ENCODE data around the gene CPN1.

DNA sequence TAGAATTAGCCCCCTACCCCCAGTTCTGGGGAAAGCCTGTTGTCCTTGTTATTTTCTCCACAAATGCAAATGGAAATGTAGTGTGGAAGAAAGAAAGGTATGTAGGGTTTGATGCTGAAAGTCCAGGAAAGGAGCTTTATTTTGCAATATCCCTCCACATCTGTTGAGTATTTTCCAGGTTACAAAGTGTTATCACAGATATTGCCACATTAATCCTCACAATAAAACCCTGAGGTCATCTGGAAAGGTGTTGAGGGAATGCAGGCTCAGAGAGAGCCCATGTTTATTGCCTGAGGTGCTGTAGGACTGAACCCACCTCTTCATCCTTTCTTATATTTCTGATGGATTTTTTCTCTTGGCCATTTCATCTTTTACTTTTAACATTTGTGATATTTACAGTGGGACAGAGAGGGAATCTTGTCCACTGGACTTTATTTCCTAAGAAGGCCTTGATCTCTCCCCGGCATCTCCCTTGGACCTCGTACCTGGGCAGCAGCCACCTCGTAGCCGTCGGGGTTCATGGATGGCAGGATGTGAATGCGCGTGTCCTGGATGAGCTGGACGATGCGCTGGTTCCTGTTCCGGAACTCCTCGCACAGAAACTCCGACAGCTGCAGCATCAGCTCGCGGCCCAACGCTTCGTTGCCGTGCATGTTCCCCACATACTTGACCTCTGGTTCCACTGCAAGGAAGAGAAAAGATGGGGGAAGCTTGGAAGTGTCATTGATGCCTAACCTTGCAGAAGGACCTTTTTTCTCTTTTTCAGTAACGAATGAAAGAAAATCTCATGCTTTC lies 6.0 kb downstream of the CPN1 start:
- TF ChIP-seq, protein P1, sequence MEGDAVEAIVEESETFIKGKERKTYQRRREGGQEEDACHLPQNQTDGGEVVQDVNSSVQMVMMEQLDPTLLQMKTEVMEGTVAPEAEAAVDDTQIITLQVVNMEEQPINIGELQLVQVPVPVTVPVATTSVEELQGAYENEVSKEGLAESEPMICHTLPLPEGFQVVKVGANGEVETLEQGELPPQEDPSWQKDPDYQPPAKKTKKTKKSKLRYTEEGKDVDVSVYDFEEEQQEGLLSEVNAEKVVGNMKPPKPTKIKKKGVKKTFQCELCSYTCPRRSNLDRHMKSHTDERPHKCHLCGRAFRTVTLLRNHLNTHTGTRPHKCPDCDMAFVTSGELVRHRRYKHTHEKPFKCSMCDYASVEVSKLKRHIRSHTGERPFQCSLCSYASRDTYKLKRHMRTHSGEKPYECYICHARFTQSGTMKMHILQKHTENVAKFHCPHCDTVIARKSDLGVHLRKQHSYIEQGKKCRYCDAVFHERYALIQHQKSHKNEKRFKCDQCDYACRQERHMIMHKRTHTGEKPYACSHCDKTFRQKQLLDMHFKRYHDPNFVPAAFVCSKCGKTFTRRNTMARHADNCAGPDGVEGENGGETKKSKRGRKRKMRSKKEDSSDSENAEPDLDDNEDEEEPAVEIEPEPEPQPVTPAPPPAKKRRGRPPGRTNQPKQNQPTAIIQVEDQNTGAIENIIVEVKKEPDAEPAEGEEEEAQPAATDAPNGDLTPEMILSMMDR (conservative IDR thresholded peaks at IDR 0.05), result no peak
- TF ChIP-seq ZFX (IDR thresholded peaks at IDR 0.05), result no peak
